NCI-H524 treated with DMSO at 0.1 percent for 48 hours (cell line): Measurements from ENCODE around the gene MAGOH.
"Not testable (repeated sequence)": the region's sequence is repeated elsewhere in the genome, so short reads cannot be mapped to it uniquely, and the experiment has no call there.

ENCODE experiments used
- DNase-seq: peaks from one replicate; lab custom pipeline; 2025; lab: John Stamatoyannopoulos, UW

MAGOH gene

DNA sequence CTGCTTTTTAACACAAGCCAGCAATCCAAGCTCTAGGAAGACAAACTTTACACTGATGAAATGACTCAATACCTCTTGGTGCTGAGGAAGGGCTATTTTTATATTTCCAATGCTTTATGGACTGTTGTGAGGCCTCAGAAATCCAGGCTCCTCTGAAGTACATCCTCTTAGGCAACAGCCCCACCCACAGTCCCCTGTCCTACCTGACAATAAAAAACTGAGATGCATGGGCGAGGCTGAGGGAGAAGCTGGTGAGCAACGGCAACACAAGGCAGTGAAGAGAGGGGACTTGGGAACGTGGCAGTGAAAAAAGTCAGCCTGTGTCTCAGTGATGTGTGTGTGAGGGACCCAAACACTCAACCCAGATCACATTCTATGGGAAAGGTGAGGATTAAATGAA, 51.8 kb downstream of the MAGOH start:
- no peak for DNase-seq

- DNase-seq = not testable (repeated sequence)
Measured at GRCh38 chr1:53185955-53186297, 52.4 kb downstream of the MAGOH start.

GRCh38 chr1:53183095-53183990, 55.0 kb downstream of the MAGOH start:
- no peak for DNase-seq

DNA sequence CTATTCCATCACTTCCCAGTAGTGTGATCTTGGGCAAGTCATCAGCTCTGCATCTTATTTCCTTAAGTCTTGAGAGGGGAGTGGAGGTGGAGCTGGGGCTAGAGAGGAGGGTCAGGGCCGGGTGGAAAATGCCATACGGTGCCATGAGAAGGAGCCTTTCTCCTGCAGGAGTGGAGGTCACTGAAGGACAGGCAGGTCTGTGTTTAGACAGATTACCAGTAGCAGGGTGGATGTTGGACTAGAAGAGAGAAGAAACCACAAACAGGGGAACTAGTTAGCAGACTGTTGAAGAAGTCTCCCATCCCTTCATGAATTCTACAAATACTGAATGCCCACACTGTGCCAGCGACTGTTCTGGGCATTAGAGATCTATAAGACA, 55.6 kb downstream of the MAGOH start:
- DNase-seq = no peak

DNA sequence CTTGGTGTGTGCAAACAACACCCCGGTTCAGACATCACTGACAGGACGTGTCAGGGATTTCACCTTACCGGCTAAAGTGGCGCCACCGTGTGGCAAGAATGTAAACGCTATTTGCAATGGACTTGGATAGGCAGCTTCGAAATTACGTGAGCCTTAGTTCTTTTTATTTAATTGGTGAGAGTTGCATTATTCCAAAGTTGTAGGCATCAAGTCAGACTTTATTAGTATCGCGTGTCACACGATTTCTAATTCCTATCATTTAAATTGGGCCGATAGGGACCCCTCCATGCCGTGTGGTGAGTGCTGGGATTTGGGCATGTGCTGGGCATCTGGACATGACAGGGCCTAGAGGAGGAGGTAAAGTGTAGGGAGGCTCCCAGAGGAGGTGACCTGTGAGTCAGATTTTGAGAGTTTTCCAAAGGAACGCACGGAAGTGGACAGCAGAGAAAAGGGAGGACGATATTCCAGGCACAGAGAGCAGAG, 56.2 kb downstream of the MAGOH start:
- DNase-seq = no peak

- DNase-seq = no peak
Measured at GRCh38 chr1:53180951-53181350, 57.4 kb downstream of the MAGOH start.

DNA sequence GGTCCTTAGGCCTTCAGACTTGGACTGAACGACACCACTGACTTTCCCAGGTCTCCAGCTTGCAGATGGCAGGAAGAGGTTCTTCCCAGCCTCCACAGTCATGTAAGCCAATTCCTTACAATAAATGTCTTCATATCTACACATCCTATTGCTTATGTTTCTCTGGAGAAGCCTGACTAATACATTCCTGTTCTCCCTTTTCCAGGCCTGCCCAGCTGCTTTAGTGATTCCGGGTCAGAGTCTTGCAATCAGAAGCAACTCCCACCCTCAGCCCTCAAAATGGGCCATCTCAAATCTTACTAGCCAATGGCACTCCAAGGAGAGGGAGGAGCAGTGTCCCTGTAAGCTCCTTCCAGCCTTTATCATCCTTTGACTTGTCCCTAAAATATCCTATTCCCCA, 58.1 kb downstream of the MAGOH start:
- DNase-seq = no peak
